CD4-positive, CD25-positive, alpha-beta regulatory T cell (primary cell): ENCODE results near the gene DTD1. TPM values are rescaled to one million over a fixed set of nuclear protein-coding genes. Genes with fewer than 3 reads are reported as not detected.

ENCODE experiments used
- ATAC-seq, 2 donors: fragments of 150-1000 bp; cut with Tn5 transposase; one replicate each; pipeline ENCODE4 v1.10.0; 2021; ENCODE audit warnings: low read depth in 2 of 2, moderate number of reproducible peaks in 2 of 2, moderate library complexity in 1 of 2
- DNase-seq, 3 donors: peaks; one replicate each; pipeline versions ENCODE4 v3.0.0 to v3.0.0-alpha.2; 2012 to 2022; ENCODE audit warnings: mixed read lengths in 1 of 3
- H3K27ac ChIP-seq: one replicate; pipeline ENCODE4 v1.7.0; 2013; ENCODE audit warnings: mild to moderate bottlenecking, low read length; ENCODE audit not compliant: insufficient read depth, poor library complexity, severe bottlenecking
- H3K27me3 ChIP-seq: one replicate; pipeline ENCODE4 v1.7.0; 2013; ENCODE audit warnings: low read length; ENCODE audit not compliant: control insufficient read depth, insufficient read depth
- H3K36me3 ChIP-seq: one replicate; pipeline ENCODE4 v1.7.0; 2013; ENCODE audit warnings: mild to moderate bottlenecking, low read length, moderate library complexity; ENCODE audit not compliant: control insufficient read depth, insufficient read depth
- H3K4me1 ChIP-seq: 2 replicates; pipeline ENCODE4 v1.7.0; 2013; ENCODE audit warnings: mild to moderate bottlenecking, low read length; ENCODE audit not compliant: insufficient read depth, control insufficient read depth, poor library complexity, severe bottlenecking
- H3K4me3 ChIP-seq: one replicate; pipeline ENCODE4 v1.7.0; 2013; ENCODE audit warnings: low read depth, mild to moderate bottlenecking, low read length, moderate library complexity
- H3K9me3 ChIP-seq, 2 experiments: 1 replicate in 1 of 2; 2 replicates in 1 of 2; pipeline ENCODE4 v1.7.0; 2013; ENCODE audit warnings: low read length in 2 of 2, mild to moderate bottlenecking in 1 of 2, moderate library complexity in 1 of 2; ENCODE audit not compliant: control insufficient read depth in 2 of 2
- H3K27ac Mint-ChIP-seq, 3 donors: one replicate each; pipeline ENCODE4 v1.8.0; 2020 to 2022; ENCODE audit warnings: mild to moderate bottlenecking in 3 of 3, mixed read lengths in 3 of 3, moderate library complexity in 2 of 3
- H3K27me3 Mint-ChIP-seq: one replicate; pipeline ENCODE4 v1.8.0; 2022; ENCODE audit warnings: mild to moderate bottlenecking, mixed read lengths
- H3K36me3 Mint-ChIP-seq: one replicate; pipeline ENCODE4 v1.8.0; 2020; ENCODE audit warnings: mixed read lengths
- H3K4me1 Mint-ChIP-seq, 4 donors: one replicate each; pipeline ENCODE4 v1.8.0; 2020 to 2022; ENCODE audit warnings: mixed read lengths in 4 of 4, mild to moderate bottlenecking in 1 of 4
- H3K4me3 Mint-ChIP-seq, 4 donors: one replicate each; pipeline ENCODE4 v1.8.0; 2020 to 2022; ENCODE audit warnings: mild to moderate bottlenecking in 4 of 4, mixed read lengths in 4 of 4, moderate library complexity in 3 of 4
- H3K9me3 Mint-ChIP-seq, 7 donors: one replicate each; pipeline ENCODE4 v1.8.0; 2020 to 2022; ENCODE audit warnings: mixed read lengths in 7 of 7, mild to moderate bottlenecking in 3 of 7, moderate library complexity in 2 of 7
- polyA plus RNA-seq, 4 donors: library from polyadenylated mRNA; unstranded; fragments of 300-500 nt; fragmentation: Illumina TruSeq; gene quantifications; one replicate each; pipeline ENCODE4 v1.2.3, GENCODE V29; 2021
- total RNA-seq: library from RNA; stranded (reverse); gene quantifications from one replicate; pipeline ENCODE4 v1.2.3, GENCODE V29; 2022

Gene DTD1
- total and polyA plus RNA-seq, 5 donors from 2014 or later = 16.5 to 47.2 (median 44.4) TPM

DNA sequence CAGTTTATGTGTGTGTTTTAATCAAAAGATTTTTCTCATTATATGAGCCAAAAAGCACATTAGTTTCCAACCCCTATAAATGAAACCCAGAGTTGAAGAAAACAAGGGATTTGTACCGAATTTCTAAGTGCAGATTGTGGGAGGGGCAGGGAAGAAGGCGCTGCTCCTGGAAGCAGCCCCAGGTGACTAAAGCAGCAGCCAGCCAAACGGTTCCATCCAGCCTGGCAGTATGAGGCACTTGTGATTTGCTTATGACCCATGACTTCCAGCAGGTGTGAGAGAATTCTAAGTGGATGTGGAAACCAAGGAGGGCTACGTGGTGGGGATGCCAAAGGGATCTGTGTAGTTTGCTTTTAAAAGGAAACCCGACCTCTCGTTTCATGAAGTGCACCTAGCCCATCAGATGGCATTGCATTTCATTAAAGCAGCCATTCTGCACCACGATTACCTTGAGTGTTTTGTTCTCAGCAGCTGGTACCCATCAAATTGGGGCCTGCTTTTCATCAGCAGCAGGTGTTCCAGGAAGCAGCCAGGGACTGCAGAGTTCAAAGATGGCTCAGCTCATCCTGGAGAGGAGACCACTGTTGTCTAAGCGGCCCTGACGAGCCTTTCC lies 79.1 kb downstream of the DTD1 start:
- no peak overlapping the region for H3K4me3 ChIP-seq
- H3K9me3 ChIP-seq = no peaks in the 10 kb centered on the region
- H3K27ac Mint-ChIP-seq = no peak overlapping the region
- peaks cover 0 to 9% (median 5%) of the 10 kb centered on the region in 4 donors for H3K4me1 Mint-ChIP-seq
- H3K4me3 Mint-ChIP-seq = no peak overlapping the region
- no peaks in the 10 kb centered on the region for H3K27me3 Mint-ChIP-seq
- H3K36me3 ChIP-seq = no peaks in the 10 kb centered on the region
- no peaks in the 10 kb centered on the region for H3K4me1 ChIP-seq
- ATAC-seq = no peak
- DNase-seq = no peak
- peaks cover 19% of the 10 kb centered on the region for H3K36me3 Mint-ChIP-seq
- H3K27me3 ChIP-seq = no peaks in the 10 kb centered on the region
- no peak overlapping the region for H3K27ac ChIP-seq
- no peaks in the 10 kb centered on the region for H3K9me3 Mint-ChIP-seq

DNA sequence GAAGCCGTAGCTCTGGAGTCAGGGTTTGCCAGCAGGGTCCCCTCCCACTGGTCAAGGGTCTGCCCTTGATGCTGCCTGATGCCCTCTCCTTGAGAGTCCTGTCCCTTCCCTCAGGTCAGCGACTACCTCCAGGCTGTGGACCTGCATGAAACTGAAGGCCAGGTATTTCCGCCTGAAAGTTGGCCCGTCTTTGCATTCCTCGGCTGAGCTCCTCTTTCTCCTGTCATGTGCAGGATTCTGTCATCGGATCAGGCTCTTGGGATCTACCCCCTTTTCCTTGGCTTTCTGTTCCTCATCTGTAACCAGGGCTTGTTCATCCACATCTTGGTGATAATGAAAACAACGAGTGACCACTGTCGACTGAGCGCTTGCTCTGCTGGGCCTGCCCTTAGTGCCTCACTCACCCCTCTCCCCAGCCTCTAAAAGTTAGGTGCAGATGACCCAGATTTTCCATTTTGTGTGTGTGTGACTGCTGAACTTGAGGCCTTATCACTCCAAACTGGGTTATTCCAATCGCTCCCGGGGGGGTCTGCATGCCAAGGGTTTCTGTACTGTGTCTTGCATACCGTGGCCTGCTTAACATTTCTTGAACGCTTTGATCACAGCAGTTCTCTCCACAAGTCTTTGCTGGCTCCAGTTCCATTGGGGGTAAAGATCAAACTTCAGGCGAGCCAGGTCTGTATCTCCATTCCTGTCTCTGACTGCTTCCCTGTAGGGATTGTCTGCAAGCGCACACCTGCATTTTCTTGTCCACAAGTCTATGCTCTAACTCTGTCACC lies 81.6 kb downstream of the DTD1 start:
- Histone ChIP-seq H3K36me3 (no peaks in the 10 kb centered on the region), H3K27me3 (no peaks in the 10 kb centered on the region), H3K4me3 (no peak overlapping the region), H3K4me1 (no peaks in the 10 kb centered on the region), H3K9me3 (no peaks in the 10 kb centered on the region), H3K27ac (no peak overlapping the region)
- Mint-ChIP-seq H3K9me3 (no peaks in the 10 kb centered on the region), H3K4me3 (no peak overlapping the region), H3K4me1 (peaks cover 0 to 5% (median 3%) of the 10 kb centered on the region in 4 donors), H3K36me3 (peaks cover 14% of the 10 kb centered on the region), H3K27me3 (no peaks in the 10 kb centered on the region), H3K27ac (no peak overlapping the region)
- no peak for DNase-seq
- no peak for ATAC-seq

DNA sequence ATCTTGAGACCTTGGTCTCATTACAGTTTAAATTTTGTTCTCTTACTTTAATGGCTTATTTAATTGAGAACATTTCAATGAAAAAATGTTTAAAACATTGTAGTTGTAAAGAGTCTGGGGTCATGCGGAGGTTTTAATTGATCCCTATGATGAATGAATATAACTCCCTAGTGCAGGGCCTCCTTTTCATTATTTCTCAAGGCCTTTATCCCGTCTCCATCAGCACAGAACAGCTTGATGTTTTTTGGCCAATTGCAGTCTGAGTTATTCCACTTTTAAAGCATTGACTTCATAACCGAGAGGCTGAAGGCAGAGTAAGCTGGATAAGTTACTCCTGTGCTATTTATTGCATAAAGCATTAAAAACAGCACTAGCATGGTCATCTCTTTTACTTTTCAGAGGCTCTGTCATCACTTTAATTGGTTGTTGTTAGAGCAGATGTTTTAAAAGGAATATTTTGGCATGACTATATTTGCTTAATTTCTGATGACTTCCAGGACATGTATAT lies 83.4 kb downstream of the DTD1 start:
- Histone ChIP-seq H3K4me3 (no peak overlapping the region), H3K9me3 (no peaks in the 10 kb centered on the region), H3K27me3 (no peaks in the 10 kb centered on the region), H3K27ac (no peak overlapping the region), H3K4me1 (no peaks in the 10 kb centered on the region), H3K36me3 (no peaks in the 10 kb centered on the region)
- ATAC-seq (no peak), DNase-seq (no peak)
- H3K4me3 Mint-ChIP-seq = no peak overlapping the region
- H3K27me3 Mint-ChIP-seq = no peaks in the 10 kb centered on the region
- peaks cover 14% of the 10 kb centered on the region for H3K36me3 Mint-ChIP-seq
- peak overlapping the region in 1 of 3 donors; percentile 49 for H3K27ac Mint-ChIP-seq
- H3K9me3 Mint-ChIP-seq = no peaks in the 10 kb centered on the region
- peaks cover 0 to 5% (median under 1%) of the 10 kb centered on the region in 4 donors for H3K4me1 Mint-ChIP-seq

DNA sequence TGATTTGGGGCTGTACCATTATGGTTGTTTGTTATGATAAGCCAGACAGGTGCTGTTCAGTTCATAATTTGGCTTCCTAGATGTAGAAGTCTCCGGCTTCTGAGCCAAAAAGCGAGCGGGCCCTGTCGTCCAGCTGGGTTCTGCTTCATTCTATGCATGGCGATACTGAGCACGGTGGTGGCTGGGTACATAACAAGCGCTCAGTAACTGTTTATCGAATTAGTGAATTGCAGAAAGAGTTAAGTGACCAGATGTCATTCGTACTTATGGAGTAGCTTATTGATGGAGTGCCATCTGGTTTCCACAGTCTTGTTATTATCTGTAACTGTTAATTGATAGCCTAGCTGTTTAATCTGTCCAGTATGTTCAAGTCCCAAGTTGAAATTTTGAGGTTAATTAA lies 85.0 kb downstream of the DTD1 start:
- Mint-ChIP-seq H3K27ac (no peak overlapping the region), H3K4me1 (peaks cover 0 to 5% (median 2%) of the 10 kb centered on the region in 4 donors), H3K4me3 (no peak overlapping the region), H3K27me3 (no peaks in the 10 kb centered on the region), H3K9me3 (no peaks in the 10 kb centered on the region), H3K36me3 (peaks cover 11% of the 10 kb centered on the region)
- H3K4me1 ChIP-seq = no peaks in the 10 kb centered on the region
- H3K4me3 ChIP-seq = no peak overlapping the region
- no peak for ATAC-seq
- H3K27ac ChIP-seq = no peak overlapping the region
- H3K27me3 ChIP-seq = no peaks in the 10 kb centered on the region
- H3K36me3 ChIP-seq = no peaks in the 10 kb centered on the region
- no peaks in the 10 kb centered on the region for H3K9me3 ChIP-seq
- DNase-seq = no peak

DNA sequence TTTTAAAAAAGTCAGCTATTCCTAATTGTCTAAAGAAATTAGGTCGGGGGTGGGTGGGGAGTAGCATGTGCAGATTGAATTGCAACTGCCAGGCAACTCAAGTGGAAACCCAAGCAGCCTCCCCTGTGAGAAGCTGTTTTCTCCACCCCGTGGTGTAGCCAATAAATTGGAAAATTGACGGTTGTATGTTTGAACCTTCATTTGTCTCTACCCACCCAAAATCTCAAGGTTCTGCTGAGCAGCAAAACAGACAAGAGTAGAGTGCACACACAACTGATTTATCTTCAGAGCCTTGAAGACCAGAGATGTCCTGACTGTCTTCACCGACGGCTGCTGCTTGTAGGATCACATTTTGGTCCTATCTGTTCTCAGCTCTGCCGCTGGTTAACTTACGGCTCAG lies 88.5 kb downstream of the DTD1 start:
- Mint-ChIP-seq H3K4me3 (no peak overlapping the region), H3K27me3 (no peaks in the 10 kb centered on the region), H3K9me3 (no peaks in the 10 kb centered on the region), H3K27ac (no peak overlapping the region), H3K36me3 (peaks cover 6% of the 10 kb centered on the region), H3K4me1 (peaks cover 0 to 23% (median 18%) of the 10 kb centered on the region in 4 donors)
- no peak for ATAC-seq
- Histone ChIP-seq H3K27ac (no peak overlapping the region), H3K4me1 (no peaks in the 10 kb centered on the region), H3K4me3 (no peak overlapping the region), H3K9me3 (no peaks in the 10 kb centered on the region), H3K36me3 (no peaks in the 10 kb centered on the region), H3K27me3 (no peaks in the 10 kb centered on the region)
- DNase-seq = no peak

DNA sequence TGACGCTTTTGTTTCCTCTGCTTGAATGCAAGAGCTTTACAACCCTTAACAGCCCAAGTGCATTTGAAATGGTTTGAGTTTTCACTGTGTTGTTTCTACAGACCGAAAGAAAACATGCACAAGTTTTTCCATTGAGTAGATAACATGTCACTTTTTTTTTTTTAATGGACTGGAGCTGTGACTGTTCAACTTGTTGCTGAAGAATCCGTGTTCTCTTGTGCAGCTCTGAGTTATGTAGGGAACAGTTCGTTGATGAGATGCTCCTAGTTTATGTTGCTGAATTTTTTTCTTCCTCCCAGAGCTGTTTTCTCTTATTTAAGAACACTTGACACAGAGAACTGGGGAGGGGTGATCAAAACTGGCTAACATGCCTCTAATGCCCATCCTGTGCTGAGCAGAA lies 89.3 kb downstream of the DTD1 start:
- H3K36me3 Mint-ChIP-seq = peaks cover 8% of the 10 kb centered on the region
- H3K9me3 ChIP-seq = no peaks in the 10 kb centered on the region
- H3K4me3 Mint-ChIP-seq = no peak overlapping the region
- no peaks in the 10 kb centered on the region for H3K36me3 ChIP-seq
- H3K27me3 Mint-ChIP-seq = no peaks in the 10 kb centered on the region
- no peaks in the 10 kb centered on the region for H3K4me1 ChIP-seq
- H3K9me3 Mint-ChIP-seq = no peaks in the 10 kb centered on the region
- DNase-seq = no peak
- H3K4me1 Mint-ChIP-seq = peaks cover 0 to 25% (median 18%) of the 10 kb centered on the region in 4 donors
- no peak for ATAC-seq
- H3K27ac ChIP-seq = no peak overlapping the region
- no peaks in the 10 kb centered on the region for H3K27me3 ChIP-seq
- H3K27ac Mint-ChIP-seq = peak overlapping the region in 1 of 3 donors; percentile 28
- no peak overlapping the region for H3K4me3 ChIP-seq

DNA sequence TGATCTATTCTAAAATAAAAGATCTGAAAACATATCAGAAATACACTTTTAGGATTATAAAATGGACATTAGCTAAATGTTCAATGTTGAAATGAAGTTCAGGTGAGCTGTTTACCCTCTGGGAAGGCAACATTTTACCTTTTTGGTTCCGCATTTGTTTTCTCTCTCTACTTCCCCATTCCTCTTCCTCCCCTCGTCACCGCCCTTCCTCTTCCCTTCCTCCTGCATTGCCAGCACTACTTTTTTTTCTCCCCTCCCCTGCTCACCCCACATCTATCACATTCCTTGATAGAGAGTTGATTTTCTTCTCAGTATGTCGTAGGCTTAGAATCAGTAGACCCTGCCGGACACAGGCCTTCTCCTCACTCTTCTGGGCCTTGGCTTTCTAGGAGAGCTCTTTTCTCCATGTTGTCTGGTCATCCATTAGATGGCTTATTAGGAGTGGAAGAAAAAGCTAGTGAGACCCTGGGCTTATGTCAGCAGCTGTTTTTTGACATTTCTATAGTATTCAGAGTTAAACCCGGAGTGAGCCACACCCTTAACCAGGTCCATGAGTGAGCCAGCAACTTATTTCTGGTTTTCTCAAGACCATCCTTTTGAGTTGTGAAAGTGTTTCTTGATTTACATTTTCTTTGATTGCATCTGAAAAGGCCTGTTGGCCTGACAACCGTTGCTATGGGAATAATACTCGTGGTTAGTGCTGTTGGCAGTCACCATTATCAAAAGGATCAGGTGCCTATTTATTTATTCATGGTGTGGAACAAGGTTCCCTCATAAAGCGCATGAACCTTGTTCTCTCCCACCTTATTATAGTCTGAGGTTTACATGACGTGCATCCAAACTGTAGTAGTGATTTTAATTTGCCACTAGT lies 90.9 kb downstream of the DTD1 start:
- no peaks in the 10 kb centered on the region for H3K27me3 ChIP-seq
- no peak overlapping the region for H3K27ac ChIP-seq
- Mint-ChIP-seq H3K4me1 (peaks cover 0 to 25% (median 18%) of the 10 kb centered on the region in 4 donors), H3K27me3 (no peaks in the 10 kb centered on the region), H3K9me3 (no peaks in the 10 kb centered on the region), H3K4me3 (peak overlapping the region in 2 of 4 donors; percentile 26 to 35), H3K27ac (peak overlapping the region in 1 of 3 donors; percentile 70), H3K36me3 (peaks cover 8% of the 10 kb centered on the region)
- no peaks in the 10 kb centered on the region for H3K4me1 ChIP-seq
- H3K9me3 ChIP-seq = no peaks in the 10 kb centered on the region
- no peak for ATAC-seq
- peak in 2 of 3 donors; percentile 2 for DNase-seq
- no peak overlapping the region for H3K4me3 ChIP-seq
- no peaks in the 10 kb centered on the region for H3K36me3 ChIP-seq
